H9 (cell line): ENCODE results near the gene RARS1. TPM values are rescaled to one million over a fixed set of nuclear protein-coding genes. Genes with fewer than 3 reads are reported as not detected.

Experiments used
- DNase-seq: peaks from one replicate; pipeline ENCODE4 v3.0.0-alpha.2; 2017
- H2AFZ ChIP-seq: one replicate; pipeline ENCODE4 v1.6.1; 2013; ENCODE audit warnings: mild to moderate bottlenecking, low read length, control low read depth, moderate library complexity
- H2AK5ac ChIP-seq: 2 replicates; pipeline ENCODE4 v1.6.1; 2013; ENCODE audit warnings: low read length, control low read depth, mixed read lengths; ENCODE audit not compliant: insufficient read length
- H2BK120ac ChIP-seq: one replicate; pipeline ENCODE4 v1.6.1; 2013; ENCODE audit warnings: low read depth, mild to moderate bottlenecking, low read length, control low read depth, inconsistent platforms; ENCODE audit not compliant: poor library complexity, severe bottlenecking
- H2BK12ac ChIP-seq: 2 replicates; pipeline ENCODE4 v1.6.1; 2013; ENCODE audit warnings: low read length, control low read depth, mixed read lengths, low read depth; ENCODE audit not compliant: insufficient read length
- H2BK15ac ChIP-seq: 2 replicates; pipeline ENCODE4 v1.6.1; 2013; ENCODE audit warnings: low read depth, low read length, control low read depth
- H2BK20ac ChIP-seq: one replicate; pipeline ENCODE4 v1.6.1; 2013; ENCODE audit warnings: low read depth, mild to moderate bottlenecking, low read length, control low read depth, inconsistent platforms; ENCODE audit not compliant: poor library complexity, severe bottlenecking
- H2BK5ac ChIP-seq: 2 replicates; pipeline ENCODE4 v1.6.1; 2013; ENCODE audit warnings: low read length, control low read depth, mixed read lengths; ENCODE audit not compliant: insufficient read length
- H3K14ac ChIP-seq: 2 replicates; pipeline ENCODE4 v1.6.1; 2013; ENCODE audit warnings: low read length, control low read depth; ENCODE audit not compliant: insufficient read depth
- H3K18ac ChIP-seq: 2 replicates; pipeline ENCODE4 v1.6.1; 2013; ENCODE audit warnings: low read depth, mild to moderate bottlenecking, mixed read lengths, low read length, control low read depth; ENCODE audit not compliant: insufficient read length
- H3K23ac ChIP-seq: 2 replicates; pipeline ENCODE4 v1.6.1; 2013; ENCODE audit warnings: low read length, control low read depth, mixed read lengths, low read depth; ENCODE audit not compliant: insufficient read length
- H3K23me2 ChIP-seq: 2 replicates; pipeline ENCODE4 v1.6.1; 2013; ENCODE audit warnings: low read depth, mild to moderate bottlenecking, mixed read lengths, low read length, control low read depth; ENCODE audit not compliant: insufficient read length, poor library complexity, severe bottlenecking
- H3K27ac ChIP-seq: 2 replicates; pipeline ENCODE4 v1.5.1; 2013; ENCODE audit warnings: low read length, control low read depth, mixed read lengths, low read depth; ENCODE audit not compliant: insufficient read length
- H3K27me3 ChIP-seq: 2 replicates; pipeline ENCODE4 v1.6.1; 2013; ENCODE audit warnings: low read length, control low read depth, inconsistent platforms; ENCODE audit not compliant: insufficient read depth
- H3K4ac ChIP-seq: 2 replicates; pipeline ENCODE4 v1.6.1; 2013; ENCODE audit warnings: low read depth, mild to moderate bottlenecking, control low read depth, inconsistent platforms, low read length, moderate library complexity
- H3K4me1 ChIP-seq: 2 replicates; pipeline ENCODE4 v1.6.1; 2013; ENCODE audit warnings: low read length, control low read depth, inconsistent platforms; ENCODE audit not compliant: insufficient read depth
- H3K4me2 ChIP-seq: 2 replicates; pipeline ENCODE4 v1.6.1; 2013; ENCODE audit warnings: low read length, control low read depth, mixed read lengths; ENCODE audit not compliant: insufficient read length, insufficient read depth
- H3K56ac ChIP-seq: 2 replicates; pipeline ENCODE4 v1.6.1; 2013; ENCODE audit warnings: low read depth, mild to moderate bottlenecking, mixed read lengths, low read length, control low read depth; ENCODE audit not compliant: insufficient read length
- H3K79me1 ChIP-seq: 2 replicates; pipeline ENCODE4 v1.6.1; 2013; ENCODE audit warnings: low read depth, mild to moderate bottlenecking, moderate library complexity, low read length, control low read depth, inconsistent platforms; ENCODE audit not compliant: insufficient read depth, poor library complexity, severe bottlenecking
- H3K79me2 ChIP-seq: 2 replicates; pipeline ENCODE4 v1.6.1; 2013; ENCODE audit warnings: low read length, control low read depth, inconsistent platforms; ENCODE audit not compliant: insufficient read depth
- H3K9ac ChIP-seq: 2 replicates; pipeline ENCODE4 v1.6.1; 2013; ENCODE audit warnings: low read length, control low read depth, mixed read lengths; ENCODE audit not compliant: insufficient read length; ENCODE audit errors: extremely low read depth
- H3K9me3 ChIP-seq: one replicate; pipeline ENCODE4 v1.6.1; 2013; ENCODE audit warnings: low read depth, low read length, inconsistent platforms; ENCODE audit not compliant: control insufficient read depth
- H3T11ph ChIP-seq: one replicate; pipeline ENCODE4 v1.6.1; 2013; ENCODE audit warnings: mild to moderate bottlenecking, low read length, control low read depth, inconsistent platforms
- H4K20me1 ChIP-seq: one replicate; pipeline ENCODE4 v1.6.1; 2013; ENCODE audit not compliant: control insufficient read depth, insufficient read length, insufficient read depth
- H4K5ac ChIP-seq: 2 replicates; pipeline ENCODE4 v1.6.1; 2013; ENCODE audit warnings: low read depth, mild to moderate bottlenecking, mixed read lengths, low read length, control low read depth; ENCODE audit not compliant: insufficient read length
- H4K8ac ChIP-seq: replicated peaks from 2 replicates; pipeline ENCODE4 v1.6.1; 2013; ENCODE audit warnings: low read length, control low read depth, mixed read lengths, low read depth; ENCODE audit not compliant: insufficient read length
- H4K91ac ChIP-seq: 2 replicates; pipeline ENCODE4 v1.6.1; 2013; ENCODE audit warnings: low read depth, mild to moderate bottlenecking, moderate library complexity, mixed read lengths, low read length, control low read depth; ENCODE audit not compliant: insufficient read length
- H3K27ac Mint-ChIP-seq, 3 experiments: 2 replicates in 2 of 3; 3 replicates in 1 of 3; pipeline ENCODE4 v1.8.0; 2020 to 2021; ENCODE audit warnings: mixed read lengths in 3 of 3, mild to moderate bottlenecking in 1 of 3, moderate library complexity in 1 of 3
- H3K27me3 Mint-ChIP-seq: 2 replicates; pipeline ENCODE4 v1.8.0; 2021; ENCODE audit warnings: low read depth, mild to moderate bottlenecking, moderate library complexity, mixed read lengths
- H3K36me3 Mint-ChIP-seq, 3 experiments: 2 replicates in 2 of 3; 3 replicates in 1 of 3; pipeline ENCODE4 v1.8.0; 2020 to 2021; ENCODE audit warnings: low read depth in 3 of 3, mixed read lengths in 3 of 3; ENCODE audit not compliant: insufficient read depth in 1 of 3
- H3K4me1 Mint-ChIP-seq, 2 experiments: 2 replicates each; pipeline ENCODE4 v1.8.0; 2020; ENCODE audit warnings: mixed read lengths in 2 of 2
- H3K4me3 Mint-ChIP-seq, 2 experiments: 2 replicates in 1 of 2; 3 replicates in 1 of 2; pipeline ENCODE4 v1.8.0; 2020 to 2021; ENCODE audit warnings: mild to moderate bottlenecking in 2 of 2, mixed read lengths in 2 of 2, moderate library complexity in 1 of 2
- H3K9me3 Mint-ChIP-seq, 2 experiments: 2 replicates in 1 of 2; 3 replicates in 1 of 2; pipeline ENCODE4 v1.8.0; 2020; ENCODE audit warnings: mild to moderate bottlenecking in 2 of 2, mixed read lengths in 2 of 2, moderate library complexity in 1 of 2
- WGBS: extraction: QIAGEN DNeasy Blood & Tissue Kit; methylation state at CpG from one replicate; pipeline ENCODE4 v1.1.7; 2013; ENCODE audit warnings: missing lambda C conversion rate, low lambda C conversion rate, mixed read lengths; ENCODE audit not compliant: insufficient read length; ENCODE audit errors: extremely low coverage; 5-methylcytosine and 5-hydroxymethylcytosine counted together
- total RNA-seq: library from RNA; stranded (reverse); gene quantifications from 2 replicates; pipeline ENCODE4 v1.2.1, GENCODE V29; 2021
- TF ChIP-seq, protein P1 (sequence below): fragments of 200-600 bp; sonication (generic); conservative IDR thresholded peaks from 3 replicates; pipeline ENCODE4 v1.8.0; 2021; ENCODE audit warnings: antibody characterized with exemption, mild to moderate bottlenecking

RARS1 gene
- total RNA-seq, 1 experiment from 2014 or later: 108 TPM

DNA sequence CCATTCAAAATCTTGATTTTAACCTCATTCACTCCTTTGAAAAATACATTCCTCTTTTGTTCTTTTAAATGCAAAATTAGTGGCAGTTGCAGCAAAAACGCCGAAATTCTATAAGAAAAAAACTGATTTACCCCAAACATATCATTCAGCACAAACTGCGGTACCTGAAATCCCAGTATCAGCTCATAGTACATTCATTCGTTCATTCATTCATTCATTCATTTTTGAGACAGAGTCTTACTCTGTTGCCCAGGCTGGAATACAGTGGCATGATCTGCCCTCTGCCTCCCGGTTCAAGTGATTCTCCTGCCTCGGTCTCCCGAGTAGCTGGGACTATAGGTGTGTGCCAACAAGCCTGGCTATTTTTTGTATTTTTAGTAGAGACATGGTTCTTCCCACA, 63.3 kb downstream of the RARS1 start:
- Mint-ChIP-seq H3K27ac (peak overlapping the region in 1 of 3 experiments; percentile 11; a peak in 1 of 7 replicates), H3K9me3 (no peaks in the 10 kb centered on the region), H3K36me3 (peaks cover 26 to 50% (median 39%) of the 10 kb centered on the region in 3 experiments), H3K27me3 (no peaks in the 10 kb centered on the region), H3K4me3 (no peak overlapping the region), H3K4me1 (no peaks in the 10 kb centered on the region)
- H3K23ac ChIP-seq: no peak overlapping the region
- no CpG with 5 or more reads among the region's 7 CpGs for WGBS
- H2BK15ac ChIP-seq: no peak overlapping the region
- H3K4me1 ChIP-seq: no peaks in the 10 kb centered on the region
- H2AFZ ChIP-seq: no peak overlapping the region
- no peaks in the 10 kb centered on the region for H3K9me3 ChIP-seq
- H4K91ac ChIP-seq: no peak overlapping the region
- H2BK20ac ChIP-seq: no peak overlapping the region
- H3K14ac ChIP-seq: no peak overlapping the region
- no peaks in the 10 kb centered on the region for H3K27me3 ChIP-seq
- H3K79me1 ChIP-seq: peaks cover 6% of the 10 kb centered on the region
- H3K23me2 ChIP-seq: no peaks in the 10 kb centered on the region
- TF ChIP-seq, protein P1, sequence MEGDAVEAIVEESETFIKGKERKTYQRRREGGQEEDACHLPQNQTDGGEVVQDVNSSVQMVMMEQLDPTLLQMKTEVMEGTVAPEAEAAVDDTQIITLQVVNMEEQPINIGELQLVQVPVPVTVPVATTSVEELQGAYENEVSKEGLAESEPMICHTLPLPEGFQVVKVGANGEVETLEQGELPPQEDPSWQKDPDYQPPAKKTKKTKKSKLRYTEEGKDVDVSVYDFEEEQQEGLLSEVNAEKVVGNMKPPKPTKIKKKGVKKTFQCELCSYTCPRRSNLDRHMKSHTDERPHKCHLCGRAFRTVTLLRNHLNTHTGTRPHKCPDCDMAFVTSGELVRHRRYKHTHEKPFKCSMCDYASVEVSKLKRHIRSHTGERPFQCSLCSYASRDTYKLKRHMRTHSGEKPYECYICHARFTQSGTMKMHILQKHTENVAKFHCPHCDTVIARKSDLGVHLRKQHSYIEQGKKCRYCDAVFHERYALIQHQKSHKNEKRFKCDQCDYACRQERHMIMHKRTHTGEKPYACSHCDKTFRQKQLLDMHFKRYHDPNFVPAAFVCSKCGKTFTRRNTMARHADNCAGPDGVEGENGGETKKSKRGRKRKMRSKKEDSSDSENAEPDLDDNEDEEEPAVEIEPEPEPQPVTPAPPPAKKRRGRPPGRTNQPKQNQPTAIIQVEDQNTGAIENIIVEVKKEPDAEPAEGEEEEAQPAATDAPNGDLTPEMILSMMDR: no peak
- H3K27ac ChIP-seq: no peak overlapping the region
- H3K79me2 ChIP-seq: no peaks in the 10 kb centered on the region
- H2BK5ac ChIP-seq: no peak overlapping the region
- no peak overlapping the region for H3K4ac ChIP-seq
- no peak overlapping the region for H3K9ac ChIP-seq
- H4K5ac ChIP-seq: no peak overlapping the region
- no peak overlapping the region for H4K8ac ChIP-seq
- H3K18ac ChIP-seq: no peak overlapping the region
- no peaks in the 10 kb centered on the region for H4K20me1 ChIP-seq
- H3K4me2 ChIP-seq: no peak overlapping the region
- H2BK12ac ChIP-seq: no peak overlapping the region
- no peak overlapping the region for H2BK120ac ChIP-seq
- H3K56ac ChIP-seq: no peak overlapping the region
- H2AK5ac ChIP-seq: no peak overlapping the region
- no peak overlapping the region for H3T11ph ChIP-seq
- no peak for DNase-seq
